ENCODE data around the gene TTC34.
"Not testable (repeated sequence)": the region's sequence is repeated elsewhere in the genome, so short reads cannot be mapped to it uniquely, and the experiment has no call there.

GRCh38 chr1:2755426-2755825, 46.1 kb downstream of the TTC34 start:
- TF ChIP-seq CTCF, POLR2A (IDR thresholded peaks at IDR 0.05): not testable (repeated sequence)

Measured in ovary (tissue), 3 donors.